ENCODE measurements around the gene LRATD1. TPM values are rescaled to one million over a fixed set of nuclear protein-coding genes. Genes with fewer than 3 reads are reported as not detected.

The LRATD1 gene
- total RNA-seq, 1 donor from 2014 or later, result 21.6 TPM

DNA sequence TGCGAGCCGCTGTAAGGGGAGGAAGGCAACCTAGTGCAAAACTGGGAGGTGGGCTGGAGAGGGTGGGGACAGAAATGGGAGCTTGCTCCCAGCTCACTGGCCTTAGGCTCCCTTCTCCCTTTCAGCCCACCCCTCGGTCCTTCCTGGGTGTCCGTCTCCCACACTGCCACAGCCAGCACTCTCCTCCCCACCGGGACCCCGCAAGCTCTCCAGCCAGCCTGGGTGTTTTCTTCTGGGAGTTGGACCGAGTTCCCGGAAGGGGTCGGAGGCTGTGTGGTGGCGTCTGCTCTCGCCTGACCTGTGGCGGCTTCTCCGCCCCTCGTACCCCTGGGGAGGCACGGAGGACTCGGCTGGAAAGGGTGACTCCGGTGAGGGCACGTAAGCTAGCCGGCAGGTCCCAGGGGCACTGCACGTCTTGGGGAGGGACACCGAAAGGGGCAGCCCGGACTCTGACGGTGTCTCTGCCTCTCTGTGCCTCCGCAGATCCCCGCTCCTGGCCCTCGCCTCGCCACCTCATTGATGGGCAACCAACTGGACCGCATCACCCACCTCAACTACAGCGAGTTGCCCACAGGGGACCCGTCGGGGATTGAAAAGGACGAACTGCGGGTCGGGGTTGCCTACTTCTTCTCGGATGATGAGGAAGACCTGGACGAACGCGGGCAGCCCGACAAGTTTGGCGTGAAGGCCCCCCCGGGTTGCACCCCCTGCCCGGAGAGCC is 1.1 kb downstream of the LRATD1 start:
- DNase-seq (ENCODE audit: extremely low spot score, unreplicated experiment), result peak; percentile 67
- Mint-ChIP-seq H3K9me3 (no peaks in the 10 kb centered on the region), H3K27me3 (peaks cover 57% of the 10 kb centered on the region), H3K36me3 (peaks cover 5% of the 10 kb centered on the region), H3K4me1 (ENCODE audit: unreplicated experiment) (peaks cover 4% of the 10 kb centered on the region), H3K4me3 (peak overlapping the region; percentile 98), H3K27ac (peak overlapping the region; percentile 72)
- TF ChIP-seq CTCF (conservative IDR thresholded peaks at IDR 0.05), result no peak

- Mint-ChIP-seq H3K4me1 (ENCODE audit: unreplicated experiment) (peaks cover 4% of the 10 kb centered on the region), H3K4me3 (peak overlapping the region; percentile 98), H3K27me3 (peaks cover 58% of the 10 kb centered on the region), H3K27ac (peak overlapping the region; percentile 58), H3K36me3 (peaks cover 5% of the 10 kb centered on the region), H3K9me3 (no peaks in the 10 kb centered on the region)
- DNase-seq (ENCODE audit: extremely low spot score, unreplicated experiment), result peak; percentile 67
- TF ChIP-seq CTCF (conservative IDR thresholded peaks at IDR 0.05), result no peak
Observed at GRCh38 chr2:14634182-14634488, 1.6 kb downstream of the LRATD1 start.

GRCh38 chr2:14634489-14635390 is 2.2 kb downstream of the LRATD1 start:
- H3K27me3 Mint-ChIP-seq, result peaks cover 56% of the 10 kb centered on the region
- peak overlapping the region; percentile 79 for H3K27ac Mint-ChIP-seq
- H3K36me3 Mint-ChIP-seq, result peaks cover 5% of the 10 kb centered on the region

GRCh38 chr2:14635391-14635871 is 2.9 kb downstream of the LRATD1 start:
- TF ChIP-seq CTCF (conservative IDR thresholded peaks at IDR 0.05), result no peak
- peak overlapping the region; percentile 92 for H3K4me3 Mint-ChIP-seq
- H3K27me3 Mint-ChIP-seq, result peaks cover 52% of the 10 kb centered on the region
- no peaks in the 10 kb centered on the region for H3K9me3 Mint-ChIP-seq
- H3K36me3 Mint-ChIP-seq, result peaks cover 5% of the 10 kb centered on the region
- peaks cover 4% of the 10 kb centered on the region for H3K4me1 Mint-ChIP-seq (ENCODE audit: unreplicated experiment)
- H3K27ac Mint-ChIP-seq, result peak overlapping the region; percentile 79
- DNase-seq (ENCODE audit: extremely low spot score, unreplicated experiment), result peak; percentile 80

More at GRCh38 chr2:14634489-14635390, 2.2 kb downstream of the LRATD1 start:
- DNase-seq (ENCODE audit: extremely low spot score, unreplicated experiment), result peak; percentile 87
- H3K4me1 Mint-ChIP-seq (ENCODE audit: unreplicated experiment), result peaks cover 4% of the 10 kb centered on the region
- no peaks in the 10 kb centered on the region for H3K9me3 Mint-ChIP-seq
- peak; percentile 80 for TF ChIP-seq CTCF (conservative IDR thresholded peaks at IDR 0.05)
- peak overlapping the region; percentile 92 for H3K4me3 Mint-ChIP-seq

GRCh38 chr2:14638488-14638887 is 6.0 kb downstream of the LRATD1 start:
- peaks cover 27% of the 10 kb centered on the region for H3K27me3 Mint-ChIP-seq
- peaks cover 4% of the 10 kb centered on the region for H3K4me1 Mint-ChIP-seq (ENCODE audit: unreplicated experiment)
- TF ChIP-seq CTCF (conservative IDR thresholded peaks at IDR 0.05), result no peak
- H3K9me3 Mint-ChIP-seq, result no peaks in the 10 kb centered on the region
- peaks cover 5% of the 10 kb centered on the region for H3K36me3 Mint-ChIP-seq
- no peak for DNase-seq (ENCODE audit: extremely low spot score, unreplicated experiment)
- H3K27ac Mint-ChIP-seq, result no peak overlapping the region
- H3K4me3 Mint-ChIP-seq, result no peak overlapping the region

All from type B pancreatic cell (in vitro differentiated cells).